ENCODE data around the gene SH3PXD2B. TPM values are rescaled to one million over a fixed set of nuclear protein-coding genes. Genes with fewer than 3 reads are reported as not detected.

The SH3PXD2B gene
- total and polyA plus RNA-seq, 2 donors (not counting 1 experiment from before 2014, with no cell fraction given) = not detected

DNA sequence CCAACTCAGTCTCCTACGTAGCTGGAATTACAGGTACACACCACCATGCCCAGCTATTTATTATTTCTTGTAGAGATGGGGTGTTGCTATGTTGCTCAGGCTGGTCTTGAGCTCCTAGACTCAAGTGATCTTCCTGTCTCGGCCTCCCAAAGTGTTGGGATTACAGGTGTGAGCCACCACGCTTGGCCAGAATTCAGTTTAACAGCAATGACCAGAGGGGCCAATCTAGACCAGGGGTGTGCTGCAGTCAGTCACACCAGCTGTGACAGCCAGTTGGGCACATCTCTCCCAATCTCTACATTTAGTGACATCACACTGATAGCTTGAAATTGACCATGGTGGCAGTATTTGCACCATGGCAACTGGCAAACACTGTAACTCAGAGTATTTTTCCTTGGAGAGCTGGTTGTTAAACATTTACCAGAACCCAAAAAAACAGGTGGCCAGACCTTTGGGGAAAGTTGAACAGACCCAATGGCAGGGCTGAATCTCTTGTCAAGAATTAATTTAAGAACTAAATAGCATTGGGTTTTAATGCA is 103.0 kb downstream of the SH3PXD2B start:
- intact Hi-C loops (cut with micrococcal nuclease) = no loop called here
- Histone ChIP-seq H3K36me3 (replicated peaks in 1 of 2; ENCODE audit: control extremely low read depth in 1 of 2, control insufficient read depth in 1 of 2, extremely low read depth in 1 of 2, insufficient read depth in 2 of 2, low read length in 1 of 2) (no peaks in the 10 kb centered on the region), H2AFZ (ENCODE audit: insufficient read depth, low read depth, low read length, poor library complexity, severe bottlenecking) (no peak overlapping the region), H3K4me1 (ENCODE audit: control insufficient read depth in 2 of 2, insufficient read depth in 2 of 2, low read length in 2 of 2) (no peaks in the 10 kb centered on the region), H3K4me2 (replicated peaks; ENCODE audit: low read depth, low read length, poor library complexity, severe bottlenecking) (no peak overlapping the region), H3K4me3 (ENCODE audit: control extremely low read depth in 1 of 5, extremely low read depth in 1 of 5, insufficient read depth in 1 of 5, low read depth in 2 of 5, low read length in 4 of 5) (no peak overlapping the region), H3K9me3 (ENCODE audit: control extremely low read depth in 1 of 3, control insufficient read depth in 2 of 3, insufficient read depth in 1 of 3, low read length in 2 of 3) (no peaks in the 10 kb centered on the region), H3K9ac (ENCODE audit: low read length) (no peak overlapping the region), H3K79me2 (ENCODE audit: control insufficient read depth, insufficient read depth, low read length) (no peaks in the 10 kb centered on the region), H3K27ac (ENCODE audit: low read length in 2 of 2) (no peak overlapping the region), H3K27me3 (replicated peaks in 1 of 4; ENCODE audit: control extremely low read depth in 1 of 4, control insufficient read depth in 3 of 4, insufficient read depth in 4 of 4, low read length in 3 of 4) (no peaks in the 10 kb centered on the region), H4K20me1 (ENCODE audit: control insufficient read depth, insufficient read depth, low read length, poor library complexity, severe bottlenecking) (no peaks in the 10 kb centered on the region)
- POLR2A ChIA-PET = no interaction called here
- H3K9me3 Mint-ChIP-seq (ENCODE audit: insufficient read depth) = no peaks in the 10 kb centered on the region
- no peak overlapping the region for H3K27ac Mint-ChIP-seq
- ATAC-seq (ENCODE audit: low read depth) (no peak), DNase-seq (no peak)
- no peak for TF ChIP-seq EZH2 (IDR thresholded peaks at IDR 0.05; ENCODE audit: borderline replicate concordance, insufficient read depth, low read depth, low read length, poor library complexity, severe bottlenecking)
- TF ChIP-seq, protein P1, sequence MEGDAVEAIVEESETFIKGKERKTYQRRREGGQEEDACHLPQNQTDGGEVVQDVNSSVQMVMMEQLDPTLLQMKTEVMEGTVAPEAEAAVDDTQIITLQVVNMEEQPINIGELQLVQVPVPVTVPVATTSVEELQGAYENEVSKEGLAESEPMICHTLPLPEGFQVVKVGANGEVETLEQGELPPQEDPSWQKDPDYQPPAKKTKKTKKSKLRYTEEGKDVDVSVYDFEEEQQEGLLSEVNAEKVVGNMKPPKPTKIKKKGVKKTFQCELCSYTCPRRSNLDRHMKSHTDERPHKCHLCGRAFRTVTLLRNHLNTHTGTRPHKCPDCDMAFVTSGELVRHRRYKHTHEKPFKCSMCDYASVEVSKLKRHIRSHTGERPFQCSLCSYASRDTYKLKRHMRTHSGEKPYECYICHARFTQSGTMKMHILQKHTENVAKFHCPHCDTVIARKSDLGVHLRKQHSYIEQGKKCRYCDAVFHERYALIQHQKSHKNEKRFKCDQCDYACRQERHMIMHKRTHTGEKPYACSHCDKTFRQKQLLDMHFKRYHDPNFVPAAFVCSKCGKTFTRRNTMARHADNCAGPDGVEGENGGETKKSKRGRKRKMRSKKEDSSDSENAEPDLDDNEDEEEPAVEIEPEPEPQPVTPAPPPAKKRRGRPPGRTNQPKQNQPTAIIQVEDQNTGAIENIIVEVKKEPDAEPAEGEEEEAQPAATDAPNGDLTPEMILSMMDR (IDR thresholded peaks at IDR 0.05) = no peak
- H3K27me3 Mint-ChIP-seq = peaks cover 23% of the 10 kb centered on the region
- CTCF ChIA-PET = no interaction called here
- 95% methylated on average over 2 of the region's 3 CpGs for WGBS (ENCODE audit: insufficient coverage)
- H3K4me3 Mint-ChIP-seq = no peak overlapping the region
- no peaks in the 10 kb centered on the region for H3K4me1 Mint-ChIP-seq

DNA sequence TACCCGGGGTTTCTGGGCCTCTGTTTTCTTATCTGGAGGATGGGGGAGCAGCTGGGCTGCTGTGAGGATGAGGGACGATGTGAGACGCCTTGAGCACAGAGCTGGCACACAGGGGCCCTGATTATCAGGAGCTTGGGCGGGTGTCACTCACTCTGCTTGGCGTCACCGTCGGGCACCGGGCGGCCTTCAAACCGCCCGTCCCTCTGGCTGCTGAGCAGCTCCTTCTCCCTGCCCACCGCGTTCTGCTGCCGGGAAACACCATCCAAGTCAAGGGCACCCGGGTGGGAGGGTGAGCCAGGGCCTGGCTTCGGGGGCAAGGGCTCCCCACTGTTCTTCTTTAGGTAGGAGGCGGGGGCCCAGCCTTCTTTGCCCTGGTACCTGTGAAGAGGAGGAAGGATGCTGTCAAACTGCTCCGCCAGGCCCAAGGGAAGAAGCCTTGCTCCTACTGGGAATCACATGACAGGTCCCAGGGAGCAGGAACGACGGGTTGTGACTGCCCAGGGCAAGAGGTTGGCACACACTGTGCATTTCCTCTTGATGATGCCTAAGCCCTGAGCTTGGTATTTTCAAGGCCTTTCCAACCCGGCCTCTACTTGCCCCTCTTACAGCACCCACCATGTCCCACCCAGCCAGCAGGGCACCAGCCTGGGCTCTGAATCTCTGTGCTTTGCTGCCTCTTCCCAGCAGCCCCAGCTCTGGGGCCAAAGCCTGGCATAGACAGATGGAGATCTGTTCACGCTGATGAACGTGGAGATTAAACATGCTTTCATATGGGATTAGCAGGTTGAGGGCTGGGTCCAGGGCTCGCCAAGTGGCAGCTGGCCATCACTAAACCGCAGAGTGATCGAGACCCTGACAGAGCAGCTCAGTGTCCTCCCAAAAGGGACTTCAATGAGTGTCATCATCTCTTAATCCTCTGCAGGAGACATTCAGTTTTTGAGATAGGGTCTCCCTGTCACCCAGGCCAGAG is 103.8 kb downstream of the SH3PXD2B start:
- CTCF ChIA-PET = no interaction called here
- ATAC-seq (ENCODE audit: low read depth) = no peak
- intact Hi-C loops (cut with micrococcal nuclease) = no loop called here

More for the DNA sequence above, 103.8 kb downstream of the SH3PXD2B start:
- H4K20me1 ChIP-seq (ENCODE audit: control insufficient read depth, insufficient read depth, low read length, poor library complexity, severe bottlenecking) = no peaks in the 10 kb centered on the region
- Mint-ChIP-seq H3K27me3 (peaks cover 20% of the 10 kb centered on the region), H3K9me3 (ENCODE audit: insufficient read depth) (no peaks in the 10 kb centered on the region), H3K27ac (no peak overlapping the region), H3K4me1 (no peaks in the 10 kb centered on the region), H3K4me3 (no peak overlapping the region)
- H3K9ac ChIP-seq (ENCODE audit: low read length) = no peak overlapping the region
- H3K27ac ChIP-seq (ENCODE audit: low read length in 2 of 2) = no peak overlapping the region
- H3K4me2 ChIP-seq (replicated peaks; ENCODE audit: low read depth, low read length, poor library complexity, severe bottlenecking) = no peak overlapping the region
- H3K27me3 ChIP-seq (replicated peaks in 1 of 4; ENCODE audit: control extremely low read depth in 1 of 4, control insufficient read depth in 3 of 4, insufficient read depth in 4 of 4, low read length in 3 of 4) = no peaks in the 10 kb centered on the region
- H2AFZ ChIP-seq (ENCODE audit: insufficient read depth, low read depth, low read length, poor library complexity, severe bottlenecking) = no peak overlapping the region
- POLR2A ChIA-PET = no interaction called here
- H3K4me3 ChIP-seq (ENCODE audit: control extremely low read depth in 1 of 5, extremely low read depth in 1 of 5, insufficient read depth in 1 of 5, low read depth in 2 of 5, low read length in 4 of 5) = no peak overlapping the region
- WGBS (ENCODE audit: insufficient coverage) = 96% methylated on average over 25 of the region's 26 CpGs
- no peaks in the 10 kb centered on the region for H3K9me3 ChIP-seq (ENCODE audit: control extremely low read depth in 1 of 3, control insufficient read depth in 2 of 3, insufficient read depth in 1 of 3, low read length in 2 of 3)
- DNase-seq = no peak
- no peak for TF ChIP-seq EZH2 (IDR thresholded peaks at IDR 0.05; ENCODE audit: borderline replicate concordance, insufficient read depth, low read depth, low read length, poor library complexity, severe bottlenecking)
- TF ChIP-seq, protein P1 (IDR thresholded peaks at IDR 0.05) = no peak
- no peaks in the 10 kb centered on the region for H3K4me1 ChIP-seq (ENCODE audit: control insufficient read depth in 2 of 2, insufficient read depth in 2 of 2, low read length in 2 of 2)
- no peaks in the 10 kb centered on the region for H3K79me2 ChIP-seq (ENCODE audit: control insufficient read depth, insufficient read depth, low read length)
- H3K36me3 ChIP-seq (replicated peaks in 1 of 2; ENCODE audit: control extremely low read depth in 1 of 2, control insufficient read depth in 1 of 2, extremely low read depth in 1 of 2, insufficient read depth in 2 of 2, low read length in 1 of 2) = no peaks in the 10 kb centered on the region

All from B cell (primary cell).